ENCODE measurements around the gene SYT6. TPM values are rescaled to one million over a fixed set of nuclear protein-coding genes. Genes with fewer than 3 reads are reported as not detected.

Gene SYT6
- total RNA-seq, 1 experiment from 2014 or later = not detected

- intact Hi-C loops (cut with micrococcal nuclease; ENCODE audit: unreplicated experiment) = no loop called here
- no peak for DNase-seq (ENCODE audit: low read depth, low spot score)
- H3K27me3 ChIP-seq (ENCODE audit: control insufficient read depth, insufficient read depth, low read length) = no peaks in the 10 kb centered on the region
- CTCF ChIA-PET = no interaction called here
- no peaks in the 10 kb centered on the region for H3K36me3 ChIP-seq (ENCODE audit: control insufficient read depth, insufficient read depth, low read length)
- POLR2A ChIA-PET = no interaction called here
- no peak overlapping the region for H3K4me3 ChIP-seq (ENCODE audit: low read depth in 2 of 2, low read length in 2 of 2)
- BruUV-seq (replicated peaks) = no TSS peak
- TF ChIP-seq REST (IDR thresholded peaks at IDR 0.05; ENCODE audit: insufficient read depth in 1 of 2, low read depth in 2 of 2, low read length in 1 of 2) = no peak
- TF ChIP-seq TCF7L2 (IDR thresholded peaks at IDR 0.05; ENCODE audit: low read depth, low read length) = no peak
- no peak for TF ChIP-seq POLR2AphosphoS5 (IDR thresholded peaks at IDR 0.05; ENCODE audit: low read depth, low read length)
- no peak for TF ChIP-seq SIN3A (IDR thresholded peaks at IDR 0.05; ENCODE audit: borderline replicate concordance, insufficient read depth, low read depth, low read length)
- TF ChIP-seq CTCF (IDR thresholded peaks at IDR 0.05) = no peak
- H3K27ac ChIP-seq (ENCODE audit: low read length) = no peak overlapping the region
- H3K4me1 ChIP-seq (ENCODE audit: control insufficient read depth, insufficient read depth, low read length) = no peaks in the 10 kb centered on the region
- no peak for ATAC-seq
- in situ Hi-C loops (cut with HindIII; ENCODE audit: low pct_unique_long_range_greater_than_20kb, low sequenced_read_pairs) = no loop called here
- H3K9me3 ChIP-seq (ENCODE audit: control insufficient read depth, insufficient read depth, low read depth, low read length) = no peaks in the 10 kb centered on the region
Measured at GRCh38 chr1:114159941-114160340, 6.3 kb upstream of the SYT6 start.

GRCh38 chr1:114157275-114157660 lies 3.6 kb upstream of the SYT6 start:
- no peaks in the 10 kb centered on the region for H3K4me1 ChIP-seq (ENCODE audit: control insufficient read depth, insufficient read depth, low read length)
- H3K27me3 ChIP-seq (ENCODE audit: control insufficient read depth, insufficient read depth, low read length) = no peaks in the 10 kb centered on the region; the same call in 1 of the 2 replicates
- ChIA-PET CTCF (no interaction called here), POLR2A (no interaction called here)
- TF ChIP-seq CTCF (IDR thresholded peaks at IDR 0.05) (no peak), REST (IDR thresholded peaks at IDR 0.05; ENCODE audit: insufficient read depth in 1 of 2, low read depth in 2 of 2, low read length in 1 of 2) (no peak), TCF7L2 (IDR thresholded peaks at IDR 0.05; ENCODE audit: low read depth, low read length) (no peak), SIN3A (IDR thresholded peaks at IDR 0.05; ENCODE audit: borderline replicate concordance, insufficient read depth, low read depth, low read length) (no peak), POLR2AphosphoS5 (IDR thresholded peaks at IDR 0.05; ENCODE audit: low read depth, low read length) (no peak)
- ATAC-seq (no peak), DNase-seq (ENCODE audit: low read depth, low spot score) (no peak)
- H3K27ac ChIP-seq (ENCODE audit: low read length) = no peak overlapping the region
- no peak overlapping the region for H3K4me3 ChIP-seq (ENCODE audit: low read depth in 2 of 2, low read length in 2 of 2)
- intact Hi-C loops (cut with micrococcal nuclease; ENCODE audit: unreplicated experiment) (no loop called here), in situ Hi-C loops (cut with HindIII; ENCODE audit: low pct_unique_long_range_greater_than_20kb, low sequenced_read_pairs) (no loop called here)
- H3K36me3 ChIP-seq (ENCODE audit: control insufficient read depth, insufficient read depth, low read length) = no peaks in the 10 kb centered on the region
- no TSS peak for BruUV-seq (replicated peaks)
- H3K9me3 ChIP-seq (ENCODE audit: control insufficient read depth, insufficient read depth, low read depth, low read length) = no peaks in the 10 kb centered on the region

Measured in Panc1 (cell line).